ENCODE measurements around the gene RGS14. TPM values are rescaled to one million over a fixed set of nuclear protein-coding genes. Genes with fewer than 3 reads are reported as not detected.

Gene RGS14
- total RNA-seq, 4 donors from 2014 or later = 7.0 to 16.4 (median 7.5) TPM

DNA sequence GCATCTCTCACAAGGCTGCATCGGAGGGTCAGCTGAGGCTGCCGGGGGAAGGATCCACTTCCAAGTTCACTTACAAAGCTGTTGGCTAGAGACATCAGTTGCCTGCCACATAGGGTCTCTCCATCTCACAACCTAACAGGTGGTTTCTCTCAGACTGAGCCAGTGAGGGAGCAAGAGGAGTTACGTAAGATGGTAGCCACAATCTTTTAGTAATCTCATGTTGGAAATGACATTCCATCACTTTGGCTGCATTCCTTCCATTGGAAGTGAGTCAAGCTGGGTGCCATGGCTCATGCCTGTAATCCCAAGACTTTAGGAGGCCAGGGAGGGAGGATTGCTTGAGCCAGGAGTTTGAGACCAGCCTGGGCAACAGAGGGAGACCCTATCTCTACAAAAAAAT, 61.3 kb downstream of the RGS14 start:
- no peak for TF ChIP-seq CTCF (IDR thresholded peaks at IDR 0.05; ENCODE audit: low read depth)

DNA sequence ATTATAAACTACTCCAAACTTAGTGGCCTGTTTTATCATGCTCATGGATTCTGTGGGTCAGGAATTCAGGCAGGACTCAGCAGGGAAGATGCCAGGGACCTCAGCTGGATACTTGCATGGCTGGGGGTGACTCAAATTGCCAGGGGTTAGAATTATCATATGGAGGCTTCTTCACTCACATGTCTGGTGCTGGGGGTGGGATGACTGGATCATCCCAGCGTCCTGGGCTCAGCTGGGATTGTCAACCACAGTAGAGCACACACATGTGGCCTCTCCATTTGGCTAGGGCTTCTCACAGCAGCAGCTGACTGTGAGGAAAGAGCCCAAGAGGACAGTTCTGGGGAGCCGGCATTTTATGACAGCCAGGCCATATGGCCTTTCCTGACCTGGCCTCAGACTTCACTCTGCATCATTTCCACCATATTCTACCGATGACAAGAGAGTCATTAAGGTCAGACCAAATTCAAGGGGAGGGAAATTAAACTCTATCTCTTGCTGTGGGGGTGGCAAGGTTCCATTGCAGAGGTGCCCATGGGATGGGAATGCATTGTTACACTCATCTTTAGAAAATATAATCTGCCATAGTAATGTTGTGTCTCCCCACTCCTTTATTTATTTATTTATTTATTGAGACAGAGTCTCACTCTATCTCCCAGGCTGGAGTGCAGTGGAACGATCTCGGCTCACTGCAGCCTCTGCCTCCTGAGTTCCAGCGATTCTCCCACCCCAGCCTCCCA, 63.5 kb downstream of the RGS14 start:
- TF ChIP-seq CTCF (IDR thresholded peaks at IDR 0.05; ENCODE audit: low read depth) = no peak

Other genes with a start within 250 kb of the RGS14 start
- 10 to 100 TPM; 35.2 to 52.0 (median 37.7) TPM for gene NSD1, start 224.2 kb upstream of the RGS14 start, total RNA-seq
- gene RAB24, start 54.2 kb upstream of the RGS14 start, total RNA-seq = 10 to 100 TPM; 19.4 to 35.6 (median 26.3) TPM
- gene PRELID1, start 54.1 kb upstream of the RGS14 start, total RNA-seq = 10 to 100 TPM; 55.1 to 58.6 (median 56.7) TPM
- 10 to 100 TPM in 1 of 4 donors, 1 to 10 TPM in 2, under 1 TPM in 1; 0.82 to 13.0 (median 6.7) TPM for gene MXD3, start 46.0 kb upstream of the RGS14 start, total RNA-seq
- gene LMAN2, start 6.3 kb upstream of the RGS14 start, total RNA-seq = 100 to 1,000 TPM in 3 of 4 donors, 10 to 100 TPM in 1; 93.6 to 158 (median 129) TPM
- gene SLC34A1, start 26.5 kb downstream of the RGS14 start, total RNA-seq = not detected
- gene PFN3, start 42.7 kb downstream of the RGS14 start, total RNA-seq = not detected
- gene F12, start 51.6 kb downstream of the RGS14 start, total RNA-seq = 1 to 10 TPM in 1 of 4 donors, under 1 TPM in 2, not detected in 1; 0.51 to 2.0 (median 0.98) TPM
- 10 to 100 TPM in 3 of 4 donors, 1 to 10 TPM in 1; 9.3 to 22.6 (median 19.7) TPM for gene GRK6, start 68.8 kb downstream of the RGS14 start, total RNA-seq
- gene PRR7, start 88.9 kb downstream of the RGS14 start, total RNA-seq = 1 to 10 TPM in 2 of 4 donors, under 1 TPM in 2; 0.44 to 1.4 (median 0.90) TPM
- gene DBN1, start 115.7 kb downstream of the RGS14 start, total RNA-seq = 10 to 100 TPM; 25.2 to 50.9 (median 37.6) TPM
- gene PDLIM7, start 139.7 kb downstream of the RGS14 start, total RNA-seq = 10 to 100 TPM; 11.2 to 43.1 (median 16.6) TPM
- gene DOK3, start 151.9 kb downstream of the RGS14 start, total RNA-seq = 10 to 100 TPM in 3 of 4 donors, 1 to 10 TPM in 1; 8.5 to 20.6 (median 11.0) TPM
- gene DDX41, start 159.0 kb downstream of the RGS14 start, total RNA-seq = 10 to 100 TPM; 63.0 to 70.4 (median 64.8) TPM
- 10 to 100 TPM; 25.8 to 95.5 (median 35.5) TPM for gene FAM193B, start 196.6 kb downstream of the RGS14 start, total RNA-seq
- gene TMED9, start 234.3 kb downstream of the RGS14 start, total RNA-seq = 100 to 1,000 TPM in 1 of 4 donors, 10 to 100 TPM in 3; 51.1 to 102 (median 73.6) TPM
- gene B4GALT7, start 242.2 kb downstream of the RGS14 start, total RNA-seq = 10 to 100 TPM; 16.1 to 35.2 (median 20.8) TPM